ENCODE measurements around the gene FCER1G. TPM values are rescaled to one million over a fixed set of nuclear protein-coding genes. Genes with fewer than 3 reads are reported as not detected.

FCER1G gene
- total RNA-seq, 4 donors from 2014 or later: 32.8 to 145 (median 47.4) TPM

DNA sequence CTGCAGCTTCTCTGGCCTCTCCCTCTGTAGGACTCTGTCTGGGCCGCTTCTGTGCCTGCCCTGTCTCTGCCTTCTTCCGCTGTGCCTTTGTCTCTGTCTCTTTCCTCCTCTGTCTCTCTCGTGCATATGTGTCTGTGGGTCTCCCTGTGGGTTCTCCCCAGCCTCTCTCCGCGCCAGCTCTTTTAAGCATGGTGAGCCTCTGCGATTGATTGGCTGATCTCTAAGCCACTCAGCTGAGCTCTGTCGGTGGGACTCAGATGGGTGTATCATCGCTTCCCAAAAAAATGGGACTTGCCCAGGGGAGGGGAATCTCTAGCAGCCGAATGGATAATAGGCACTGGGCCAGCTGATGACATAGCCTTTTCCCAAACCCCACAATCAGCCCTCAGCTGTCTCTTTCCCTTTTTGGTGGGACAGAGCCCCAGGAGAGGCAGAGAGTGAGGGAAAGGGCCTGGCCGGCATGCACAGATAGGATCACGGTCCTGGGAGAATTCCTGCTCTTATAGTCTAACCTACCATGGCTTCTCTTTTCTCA lies 16.1 kb upstream of the FCER1G start, which contains the start of gene ADAMTS4:
TSS of gene ADAMTS4 (minus strand) at position 158 of the 535 bp plus-strand sequence. CDS start 427 bp downstream, outside the sequence.
- peak within 1 kb of the TSS; percentile 44 to 57 (median 46) for H3K4me3 ChIP-seq
- H3K4me1 ChIP-seq: peaks cover 40 to 90% (median 84%) of the 10 kb centered on the region in 4 donors
- no peaks in the 10 kb centered on the region for H3K9me3 ChIP-seq
- intact Hi-C loops (cut with DNase I): loop anchor here (10.0 kb wide), 1 partner anchor 186 kb away; no protein-coding TSS in a partner anchor
- H3K27me3 ChIP-seq: no peaks in the 10 kb centered on the region
- H3K36me3 ChIP-seq: peaks cover 0 to 37% (median 12%) of the 10 kb centered on the region in 4 donors
- 44% methylated on average over 11 of the region's 11 CpGs for WGBS
- peak within 1 kb of the TSS; percentile 92 to 95 (median 94) for H3K27ac ChIP-seq (replicated peaks in 1 of 4)
- no peak for DNase-seq (ENCODE audit: extremely low spot score)
- TF ChIP-seq EP300 (IDR thresholded peaks at IDR 0.05) (no peak), POLR2A (IDR thresholded peaks at IDR 0.05; ENCODE audit: low read depth) (peak; percentile 84), POLR2AphosphoS5 (IDR thresholded peaks at IDR 0.05) (peak; percentile 76 to 94)
- TF ChIP-seq, protein P1, sequence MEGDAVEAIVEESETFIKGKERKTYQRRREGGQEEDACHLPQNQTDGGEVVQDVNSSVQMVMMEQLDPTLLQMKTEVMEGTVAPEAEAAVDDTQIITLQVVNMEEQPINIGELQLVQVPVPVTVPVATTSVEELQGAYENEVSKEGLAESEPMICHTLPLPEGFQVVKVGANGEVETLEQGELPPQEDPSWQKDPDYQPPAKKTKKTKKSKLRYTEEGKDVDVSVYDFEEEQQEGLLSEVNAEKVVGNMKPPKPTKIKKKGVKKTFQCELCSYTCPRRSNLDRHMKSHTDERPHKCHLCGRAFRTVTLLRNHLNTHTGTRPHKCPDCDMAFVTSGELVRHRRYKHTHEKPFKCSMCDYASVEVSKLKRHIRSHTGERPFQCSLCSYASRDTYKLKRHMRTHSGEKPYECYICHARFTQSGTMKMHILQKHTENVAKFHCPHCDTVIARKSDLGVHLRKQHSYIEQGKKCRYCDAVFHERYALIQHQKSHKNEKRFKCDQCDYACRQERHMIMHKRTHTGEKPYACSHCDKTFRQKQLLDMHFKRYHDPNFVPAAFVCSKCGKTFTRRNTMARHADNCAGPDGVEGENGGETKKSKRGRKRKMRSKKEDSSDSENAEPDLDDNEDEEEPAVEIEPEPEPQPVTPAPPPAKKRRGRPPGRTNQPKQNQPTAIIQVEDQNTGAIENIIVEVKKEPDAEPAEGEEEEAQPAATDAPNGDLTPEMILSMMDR (IDR thresholded peaks at IDR 0.05): no peak

DNA sequence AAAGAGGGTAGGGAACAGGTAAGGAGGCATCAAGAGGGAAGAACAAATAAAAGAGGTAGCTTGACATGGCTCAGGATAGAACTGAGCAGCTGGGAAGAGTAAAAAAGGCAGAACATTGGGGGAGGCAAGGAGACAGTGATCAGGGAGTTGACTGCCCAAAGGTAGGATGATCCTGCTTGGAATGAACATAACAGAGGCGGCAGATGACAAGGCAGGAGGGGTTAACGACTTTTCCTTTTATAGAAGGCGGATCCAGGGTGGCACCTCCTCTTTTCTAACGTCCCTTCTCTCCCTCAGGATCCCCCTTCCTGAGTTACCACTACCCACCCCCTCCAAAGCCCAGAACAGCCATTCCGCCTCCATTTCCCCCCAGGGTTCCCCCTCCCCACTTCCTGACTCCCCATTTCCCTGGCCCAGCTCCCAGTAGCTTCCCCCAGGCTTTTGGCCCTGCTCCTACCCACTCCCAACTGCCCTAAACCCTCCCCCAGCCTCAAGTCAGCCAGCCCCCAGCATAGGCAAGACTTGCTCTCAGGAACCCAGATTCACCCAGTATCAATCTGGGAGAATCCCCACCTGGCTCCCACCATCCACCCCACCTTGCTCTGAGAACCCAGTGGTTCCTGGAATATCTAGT lies 15.5 kb upstream of the FCER1G start:
- DNase-seq (ENCODE audit: extremely low spot score): no peak
- Histone ChIP-seq H3K27me3 (no peaks in the 10 kb centered on the region), H3K36me3 (peaks cover 0 to 37% (median 14%) of the 10 kb centered on the region in 4 donors), H3K4me3 (peak overlapping the region in 2 of 4 donors; percentile 5 to 57), H3K27ac (replicated peaks in 1 of 4) (peak overlapping the region; percentile 92 to 95 (median 94)), H3K9me3 (no peaks in the 10 kb centered on the region), H3K4me1 (peaks cover 46 to 90% (median 88%) of the 10 kb centered on the region in 4 donors)
- WGBS: 54% methylated on average over 5 of the region's 5 CpGs
- TF ChIP-seq EP300 (IDR thresholded peaks at IDR 0.05) (no peak), POLR2A (IDR thresholded peaks at IDR 0.05; ENCODE audit: low read depth) (no peak), POLR2AphosphoS5 (IDR thresholded peaks at IDR 0.05) (no peak)
- TF ChIP-seq, protein P1 (IDR thresholded peaks at IDR 0.05): no peak
- intact Hi-C loops (cut with DNase I): loop anchor here (10.0 kb wide), 1 partner anchor 185 kb away; no protein-coding TSS in a partner anchor

DNA sequence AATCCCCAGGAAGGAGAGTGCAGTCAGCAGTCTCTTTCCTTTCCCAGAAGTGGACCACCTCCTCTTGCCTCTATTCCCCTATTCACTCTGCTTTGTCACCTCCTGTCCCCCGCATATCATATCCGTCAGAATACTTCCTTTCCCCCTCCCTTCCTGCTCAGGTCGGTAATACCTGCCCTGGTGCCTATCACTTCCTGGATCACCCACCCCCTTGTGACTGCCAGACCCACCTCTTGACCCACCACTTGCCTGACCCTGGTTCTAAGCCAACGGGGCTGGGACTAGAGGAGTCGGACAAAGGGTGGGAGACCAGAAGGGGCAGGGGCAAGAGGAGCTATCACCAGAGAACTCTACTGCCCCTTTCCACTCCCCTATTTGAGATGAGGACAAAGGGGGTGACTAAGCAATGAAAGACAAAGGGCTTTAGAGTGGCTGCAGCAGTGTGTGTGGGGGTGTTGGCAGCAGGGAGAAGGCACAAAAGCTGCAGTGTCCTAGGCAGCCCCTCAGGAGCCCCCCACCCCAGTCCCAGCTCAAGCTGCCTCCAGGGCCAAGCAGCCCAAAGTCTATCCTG lies 14.6 kb upstream of the FCER1G start:
- intact Hi-C loops (cut with DNase I): no loop called here
- TF ChIP-seq POLR2A (IDR thresholded peaks at IDR 0.05; ENCODE audit: low read depth) (no peak), POLR2AphosphoS5 (IDR thresholded peaks at IDR 0.05) (no peak)
- WGBS: 77% methylated on average over 5 of the region's 5 CpGs
- Histone ChIP-seq H3K36me3 (peaks cover 0 to 36% (median 18%) of the 10 kb centered on the region in 4 donors), H3K27me3 (no peaks in the 10 kb centered on the region), H3K4me3 (peak overlapping the region in 2 of 4 donors; percentile 76 to 87), H3K9me3 (no peaks in the 10 kb centered on the region), H3K4me1 (peaks cover 55 to 92% (median 90%) of the 10 kb centered on the region in 4 donors), H3K27ac (replicated peaks in 1 of 4) (peak overlapping the region; percentile 92 to 95 (median 94))
- DNase-seq (ENCODE audit: extremely low spot score): no peak

DNA sequence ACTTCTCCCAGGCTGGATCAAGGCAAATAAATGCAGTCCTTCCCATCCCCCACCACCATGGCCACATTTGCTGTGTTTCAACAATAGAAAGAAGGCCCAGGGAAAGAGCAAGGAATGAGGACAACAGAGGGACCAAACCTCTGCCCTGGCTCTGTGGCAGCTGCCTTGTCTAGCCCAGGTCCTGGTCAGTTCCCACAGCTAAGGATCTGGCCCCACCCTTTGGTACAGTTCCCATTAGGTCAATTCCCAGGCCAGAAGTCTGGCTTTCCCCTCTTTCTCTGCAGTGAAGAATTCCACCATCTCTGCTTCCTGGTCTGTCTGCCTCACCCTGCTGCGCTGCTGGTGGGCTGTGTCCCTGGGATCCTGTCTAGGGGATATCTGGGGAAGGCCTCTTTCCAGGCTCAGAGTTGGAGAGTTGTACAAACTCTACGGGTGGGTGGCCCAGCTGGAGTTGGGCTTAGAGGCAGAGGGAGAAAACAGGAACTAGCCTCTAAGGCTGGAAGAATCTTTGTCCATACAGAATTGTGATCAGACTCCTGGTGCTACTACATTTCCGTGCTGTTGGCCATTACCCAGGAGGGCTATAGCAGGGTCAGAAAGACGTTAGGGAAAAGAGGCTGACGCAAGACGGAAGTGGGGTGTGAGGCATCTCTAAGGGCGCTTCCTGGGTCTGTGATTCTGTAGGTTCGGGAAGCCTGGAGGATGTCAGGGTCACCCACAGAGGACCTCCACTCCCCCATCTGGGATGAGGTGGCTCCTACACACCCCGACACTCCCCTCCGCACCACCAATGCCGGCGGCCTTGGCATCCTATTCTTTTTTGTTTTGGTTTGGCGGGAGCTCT lies 13.9 kb upstream of the FCER1G start:
- Histone ChIP-seq H3K36me3 (peaks cover 0 to 33% (median 23%) of the 10 kb centered on the region in 4 donors), H3K4me1 (peaks cover 60 to 93% (median 90%) of the 10 kb centered on the region in 4 donors), H3K9me3 (no peaks in the 10 kb centered on the region), H3K4me3 (peak overlapping the region; percentile 71 to 87 (median 76)), H3K27me3 (no peaks in the 10 kb centered on the region), H3K27ac (replicated peaks in 1 of 4) (peak overlapping the region; percentile 92 to 95 (median 94))
- intact Hi-C loops (cut with DNase I): no loop called here
- DNase-seq (ENCODE audit: extremely low spot score): peak; percentile 95
- TF ChIP-seq POLR2A (IDR thresholded peaks at IDR 0.05; ENCODE audit: low read depth): peak; percentile 13
- no peak for TF ChIP-seq EP300 (IDR thresholded peaks at IDR 0.05)
- peak; percentile 3 to 71 for TF ChIP-seq POLR2AphosphoS5 (IDR thresholded peaks at IDR 0.05)
- TF ChIP-seq, protein P1 (IDR thresholded peaks at IDR 0.05): no peak
- WGBS: 35% methylated on average over 12 of the region's 13 CpGs
